Measurements from ENCODE around the gene MIXL1.

DNA sequence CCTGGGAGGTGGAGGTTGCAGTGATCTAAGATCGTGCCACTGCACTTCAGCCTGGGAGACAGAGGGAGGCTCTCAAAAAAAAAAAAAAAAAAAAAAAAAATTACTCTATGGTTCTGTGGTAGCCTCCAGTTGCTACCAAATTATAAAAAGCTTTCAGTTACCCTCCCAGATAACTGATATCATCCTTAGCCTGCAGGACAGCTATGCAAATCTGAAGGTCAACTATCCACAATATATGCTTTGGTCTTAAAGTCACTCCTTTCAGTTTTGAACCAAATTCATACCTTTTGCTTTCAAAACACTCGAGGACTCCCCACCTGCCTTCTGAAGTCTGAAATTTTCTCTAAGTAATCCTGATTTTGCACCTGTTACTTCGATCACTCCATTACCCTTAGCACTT lies 3.1 kb downstream of the MIXL1 start:
- TF ChIP-seq POLR2A (IDR thresholded peaks at IDR 0.05; ENCODE audit: low read depth, low read length) (no peak), POLR2AphosphoS5 (IDR thresholded peaks at IDR 0.05; ENCODE audit: low read depth, low read length) (no peak), SPI1 (IDR thresholded peaks at IDR 0.05; ENCODE audit: low read depth, low read length) (no peak), TAF1 (IDR thresholded peaks at IDR 0.05; ENCODE audit: low read depth, low read length) (no peak), PAX5 (IDR thresholded peaks at IDR 0.05; ENCODE audit: insufficient read depth, low read length, severe bottlenecking) (no peak)
